ENCODE measurements around the gene UBE2J2. TPM values are rescaled to one million over a fixed set of nuclear protein-coding genes. Genes with fewer than 3 reads are reported as not detected.
A peak's percentile ranks its signal among the peaks of the same experiment; 100 is the strongest.

The UBE2J2 gene
- polyA plus RNA-seq, 1 of the 3 experiments (the other 2 are of a cell fraction) = 47.5 TPM

DNA sequence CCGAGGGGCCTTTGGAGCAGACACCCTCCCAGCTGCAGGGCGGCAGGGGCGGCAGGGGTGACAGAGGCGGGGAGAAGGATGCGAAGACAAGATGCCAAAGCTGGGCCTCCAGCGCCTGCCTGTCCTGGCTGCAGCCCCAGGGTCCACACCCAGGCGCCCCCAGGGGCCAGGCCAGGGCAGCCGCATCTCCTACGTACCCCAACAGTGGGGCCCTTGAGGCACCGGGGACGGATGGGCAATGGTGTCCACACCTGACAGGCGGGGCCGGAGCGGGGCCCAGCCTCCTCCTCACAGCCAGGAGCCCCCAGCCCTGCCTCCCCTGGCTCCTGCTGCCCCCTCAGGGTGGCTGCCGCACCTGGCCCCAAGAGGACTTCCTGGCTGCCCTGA is 34.4 kb downstream of the UBE2J2 start:
- ChIA-PET CTCF (interaction anchor here (0.7 to 5.1 kb wide), 4 partner anchors 11 to 237 kb away, joined by 3 to 43 read pairs (median 8); no protein-coding TSS in a partner anchor), POLR2A (no interaction called here)
- Histone ChIP-seq H3F3A (replicated peaks; ENCODE audit: insufficient read depth) (no peaks in the 10 kb centered on the region), H3K27ac (ENCODE audit: low read depth in 2 of 2, low read length in 1 of 2) (no peak overlapping the region), H4K20me1 (ENCODE audit: insufficient read depth) (no peaks in the 10 kb centered on the region), H3K36me3 (replicated peaks in 1 of 2; ENCODE audit: control insufficient read depth in 1 of 2, insufficient read depth in 2 of 2, low read length in 1 of 2) (peaks cover 0 to 12% of the 10 kb centered on the region in 2 experiments), H3K4me3 (ENCODE audit: low read depth in 2 of 2, low read length in 1 of 2) (no peak overlapping the region), H3K4me2 (no peak overlapping the region), H3K9ac (no peak overlapping the region), H3K79me2 (ENCODE audit: insufficient read depth) (0 out of 2 replicates have a peak, but pooled peaks cover 3% of the 10 kb centered on the region), H3K4me1 (ENCODE audit: control insufficient read depth in 1 of 2, insufficient read depth in 2 of 2, low read depth in 1 of 2, low read length in 1 of 2) (peaks cover 0 to 18% of the 10 kb centered on the region in 2 experiments; a peak in 1 of 4 replicates), H2AFZ (ENCODE audit: low read depth) (no peak overlapping the region), H3K27me3 (ENCODE audit: insufficient read depth) (no peaks in the 10 kb centered on the region), H3K9me2 (no peaks in the 10 kb centered on the region), H3K9me3 (no peaks in the 10 kb centered on the region)
- peak; percentile 57 for DNase-seq
- WGBS (ENCODE audit: low lambda C conversion rate) = no CpG with 5 or more reads among the region's 15 CpGs
- TF ChIP-seq YY1 (IDR thresholded peaks at IDR 0.05; ENCODE audit: low read depth) = no peak
- no peak for TF ChIP-seq RCOR1 (IDR thresholded peaks at IDR 0.05; ENCODE audit: low read length)
- no peak for TF ChIP-seq GATA2 (CRISPR knock-in tag; IDR thresholded peaks at IDR 0.05)
- TF ChIP-seq NFIC (IDR thresholded peaks at IDR 0.05; ENCODE audit: borderline replicate concordance) = no peak
- TF ChIP-seq, protein P1, sequence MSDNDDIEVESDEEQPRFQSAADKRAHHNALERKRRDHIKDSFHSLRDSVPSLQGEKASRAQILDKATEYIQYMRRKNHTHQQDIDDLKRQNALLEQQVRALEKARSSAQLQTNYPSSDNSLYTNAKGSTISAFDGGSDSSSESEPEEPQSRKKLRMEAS (IDR thresholded peaks at IDR 0.05; ENCODE audit: low read depth) = no peak

DNA sequence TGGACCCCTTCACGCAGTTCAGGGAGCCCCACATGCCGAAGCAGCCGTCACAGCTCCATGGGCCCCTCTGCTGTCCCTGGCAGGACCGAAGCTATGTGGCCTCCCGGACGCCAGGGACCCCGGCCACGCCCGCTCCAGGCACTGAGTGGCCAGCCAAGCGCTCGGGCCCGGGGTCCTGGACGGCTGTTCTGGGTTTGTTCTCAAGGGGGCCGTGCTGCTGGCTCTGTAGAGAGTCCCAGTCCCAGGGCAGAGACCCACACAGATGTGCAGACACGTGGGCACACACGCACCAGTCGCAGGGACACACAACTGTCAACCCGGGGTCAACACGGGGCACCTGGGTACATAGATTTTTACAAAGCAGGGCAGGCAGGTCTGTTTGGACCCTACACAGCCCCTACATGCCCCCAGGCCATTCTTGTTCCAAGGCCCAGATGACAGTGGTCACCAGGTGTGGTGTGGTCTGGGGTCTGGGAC is 34.9 kb downstream of the UBE2J2 start:
- no peaks in the 10 kb centered on the region for H3K9me3 ChIP-seq
- H3K36me3 ChIP-seq (replicated peaks in 1 of 2; ENCODE audit: control insufficient read depth in 1 of 2, insufficient read depth in 2 of 2, low read length in 1 of 2) = peaks cover 0 to 17% of the 10 kb centered on the region in 2 experiments
- peaks cover 8% of the 10 kb centered on the region; the same call in 1 of the 2 replicates for H3K79me2 ChIP-seq (ENCODE audit: insufficient read depth)
- 74% methylated on average over 5 of the region's 19 CpGs for WGBS (ENCODE audit: low lambda C conversion rate)
- no peaks in the 10 kb centered on the region for H4K20me1 ChIP-seq (ENCODE audit: insufficient read depth)
- no peaks in the 10 kb centered on the region for H3K27me3 ChIP-seq (ENCODE audit: insufficient read depth)
- CTCF ChIA-PET = interaction anchor here (1.4 to 5.1 kb wide), 2 partner anchors 116 to 237 kb away, joined by 5 to 43 read pairs; no protein-coding TSS in a partner anchor
- TF ChIP-seq, protein P2, sequence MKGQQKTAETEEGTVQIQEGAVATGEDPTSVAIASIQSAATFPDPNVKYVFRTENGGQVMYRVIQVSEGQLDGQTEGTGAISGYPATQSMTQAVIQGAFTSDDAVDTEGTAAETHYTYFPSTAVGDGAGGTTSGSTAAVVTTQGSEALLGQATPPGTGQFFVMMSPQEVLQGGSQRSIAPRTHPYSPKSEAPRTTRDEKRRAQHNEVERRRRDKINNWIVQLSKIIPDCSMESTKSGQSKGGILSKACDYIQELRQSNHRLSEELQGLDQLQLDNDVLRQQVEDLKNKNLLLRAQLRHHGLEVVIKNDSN (IDR thresholded peaks at IDR 0.05; ENCODE audit: borderline replicate concordance, low read depth) = no peak
- TF ChIP-seq, protein P3, sequence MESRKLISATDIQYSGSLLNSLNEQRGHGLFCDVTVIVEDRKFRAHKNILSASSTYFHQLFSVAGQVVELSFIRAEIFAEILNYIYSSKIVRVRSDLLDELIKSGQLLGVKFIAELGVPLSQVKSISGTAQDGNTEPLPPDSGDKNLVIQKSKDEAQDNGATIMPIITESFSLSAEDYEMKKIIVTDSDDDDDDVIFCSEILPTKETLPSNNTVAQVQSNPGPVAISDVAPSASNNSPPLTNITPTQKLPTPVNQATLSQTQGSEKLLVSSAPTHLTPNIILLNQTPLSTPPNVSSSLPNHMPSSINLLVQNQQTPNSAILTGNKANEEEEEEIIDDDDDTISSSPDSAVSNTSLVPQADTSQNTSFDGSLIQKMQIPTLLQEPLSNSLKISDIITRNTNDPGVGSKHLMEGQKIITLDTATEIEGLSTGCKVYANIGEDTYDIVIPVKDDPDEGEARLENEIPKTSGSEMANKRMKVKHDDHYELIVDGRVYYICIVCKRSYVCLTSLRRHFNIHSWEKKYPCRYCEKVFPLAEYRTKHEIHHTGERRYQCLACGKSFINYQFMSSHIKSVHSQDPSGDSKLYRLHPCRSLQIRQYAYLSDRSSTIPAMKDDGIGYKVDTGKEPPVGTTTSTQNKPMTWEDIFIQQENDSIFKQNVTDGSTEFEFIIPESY (IDR thresholded peaks at IDR 0.05; ENCODE audit: borderline replicate concordance, low read depth) = no peak
- TF ChIP-seq, protein P4, sequence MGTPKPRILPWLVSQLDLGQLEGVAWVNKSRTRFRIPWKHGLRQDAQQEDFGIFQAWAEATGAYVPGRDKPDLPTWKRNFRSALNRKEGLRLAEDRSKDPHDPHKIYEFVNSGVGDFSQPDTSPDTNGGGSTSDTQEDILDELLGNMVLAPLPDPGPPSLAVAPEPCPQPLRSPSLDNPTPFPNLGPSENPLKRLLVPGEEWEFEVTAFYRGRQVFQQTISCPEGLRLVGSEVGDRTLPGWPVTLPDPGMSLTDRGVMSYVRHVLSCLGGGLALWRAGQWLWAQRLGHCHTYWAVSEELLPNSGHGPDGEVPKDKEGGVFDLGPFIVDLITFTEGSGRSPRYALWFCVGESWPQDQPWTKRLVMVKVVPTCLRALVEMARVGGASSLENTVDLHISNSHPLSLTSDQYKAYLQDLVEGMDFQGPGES (IDR thresholded peaks at IDR 0.05; ENCODE audit: low read depth, low read length) = no peak
- no peak for TF ChIP-seq RFX5 (IDR thresholded peaks at IDR 0.05; ENCODE audit: low read length)
- no peak for TF ChIP-seq TAF1 (IDR thresholded peaks at IDR 0.05; ENCODE audit: borderline replicate concordance, low read depth, low read length)
- no peak for TF ChIP-seq FOSL2 (IDR thresholded peaks at IDR 0.05; ENCODE audit: borderline replicate concordance, low read depth)
- no peak for TF ChIP-seq GABPA (IDR thresholded peaks at IDR 0.05; ENCODE audit: low read depth)
- TF ChIP-seq CHD2 (IDR thresholded peaks at IDR 0.05; ENCODE audit: low read length, partially characterized antibody) = no peak
- TF ChIP-seq, protein P5, sequence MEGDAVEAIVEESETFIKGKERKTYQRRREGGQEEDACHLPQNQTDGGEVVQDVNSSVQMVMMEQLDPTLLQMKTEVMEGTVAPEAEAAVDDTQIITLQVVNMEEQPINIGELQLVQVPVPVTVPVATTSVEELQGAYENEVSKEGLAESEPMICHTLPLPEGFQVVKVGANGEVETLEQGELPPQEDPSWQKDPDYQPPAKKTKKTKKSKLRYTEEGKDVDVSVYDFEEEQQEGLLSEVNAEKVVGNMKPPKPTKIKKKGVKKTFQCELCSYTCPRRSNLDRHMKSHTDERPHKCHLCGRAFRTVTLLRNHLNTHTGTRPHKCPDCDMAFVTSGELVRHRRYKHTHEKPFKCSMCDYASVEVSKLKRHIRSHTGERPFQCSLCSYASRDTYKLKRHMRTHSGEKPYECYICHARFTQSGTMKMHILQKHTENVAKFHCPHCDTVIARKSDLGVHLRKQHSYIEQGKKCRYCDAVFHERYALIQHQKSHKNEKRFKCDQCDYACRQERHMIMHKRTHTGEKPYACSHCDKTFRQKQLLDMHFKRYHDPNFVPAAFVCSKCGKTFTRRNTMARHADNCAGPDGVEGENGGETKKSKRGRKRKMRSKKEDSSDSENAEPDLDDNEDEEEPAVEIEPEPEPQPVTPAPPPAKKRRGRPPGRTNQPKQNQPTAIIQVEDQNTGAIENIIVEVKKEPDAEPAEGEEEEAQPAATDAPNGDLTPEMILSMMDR (IDR thresholded peaks at IDR 0.05) = no peak
- no peak for TF ChIP-seq RCOR1 (IDR thresholded peaks at IDR 0.05; ENCODE audit: low read length)
- no peak for TF ChIP-seq POLR2AphosphoS5 (IDR thresholded peaks at IDR 0.05; ENCODE audit: low read depth, low read length)
- no peak for TF ChIP-seq NFIC (IDR thresholded peaks at IDR 0.05; ENCODE audit: borderline replicate concordance)
- TF ChIP-seq RXRA (IDR thresholded peaks at IDR 0.05; ENCODE audit: borderline replicate concordance, low read depth) = no peak
- H3K4me3 ChIP-seq (ENCODE audit: low read depth in 2 of 2, low read length in 1 of 2) = no peak overlapping the region
- H2AFZ ChIP-seq (ENCODE audit: low read depth) = no peak overlapping the region
- peaks cover 0 to 18% of the 10 kb centered on the region in 2 experiments; a peak in 1 of 4 replicates for H3K4me1 ChIP-seq (ENCODE audit: control insufficient read depth in 1 of 2, insufficient read depth in 2 of 2, low read depth in 1 of 2, low read length in 1 of 2)
- H3K9me2 ChIP-seq = no peaks in the 10 kb centered on the region
- POLR2A ChIA-PET = interaction anchor here (0.9 kb wide), 1 partner anchor 12 kb away, joined by 3 read pairs; no protein-coding TSS in a partner anchor
- peak; percentile 61 for DNase-seq
- no peak overlapping the region for H3K9ac ChIP-seq
- no peak overlapping the region for H3K27ac ChIP-seq (ENCODE audit: low read depth in 2 of 2, low read length in 1 of 2)
- H3F3A ChIP-seq (replicated peaks; ENCODE audit: insufficient read depth) = no peaks in the 10 kb centered on the region
- no peak overlapping the region for H3K4me2 ChIP-seq

All from SK-N-SH (cell line).